HepG2 (cell line): ENCODE data around the gene CBLB. TPM values are rescaled to one million over a fixed set of nuclear protein-coding genes. Genes with fewer than 3 reads are reported as not detected.

Source experiments
- AGO2 ChIP-seq: fragments of 200-400 bp; formaldehyde crosslinking; optimal IDR thresholded peaks from 2 replicates; pipeline ENCODE3; 2017; ENCODE audit warnings: mild to moderate bottlenecking, low read depth, low read length, moderate library complexity
- ARNT ChIP-seq: fragments of 450-650 bp; IDR thresholded peaks from 2 replicates; pipeline ENCODE4 v1.6.1; 2017
- ARNTL ChIP-seq: sonication (generic); formaldehyde crosslinking; IDR thresholded peaks from 2 replicates; pipeline ENCODE4 v1.4.0; 2020; ENCODE audit warnings: mild to moderate bottlenecking, missing genetic modification reagents
- BRD4 ChIP-seq: sonication (generic); formaldehyde crosslinking; IDR thresholded peaks from 2 replicates; pipeline ENCODE4 v1.4.0; 2020; ENCODE audit warnings: missing genetic modification reagents
- CAMTA2 ChIP-seq: sonication (generic); formaldehyde crosslinking; IDR thresholded peaks from 2 replicates; pipeline ENCODE4 v1.4.0; 2020; ENCODE audit warnings: mild to moderate bottlenecking, missing genetic modification reagents, borderline replicate concordance
- FOXP1 ChIP-seq, 2 experiments: fragments of 450-650 bp in 1 of 2; IDR thresholded peaks; 2 replicates each; pipeline ENCODE4 v1.6.1; 2017 to 2018; ENCODE audit warnings: antibody characterized with exemption in 1 of 2
- GFI1 ChIP-seq: sonication (generic); formaldehyde crosslinking; IDR thresholded peaks from 2 replicates; pipeline ENCODE4 v1.5.0; 2020; ENCODE audit warnings: missing genetic modification reagents, mild to moderate bottlenecking, borderline replicate concordance
- IKZF5 ChIP-seq: IDR thresholded peaks from 2 replicates; pipeline ENCODE4 v1.6.1; 2018; ENCODE audit warnings: missing genetic modification reagents, mild to moderate bottlenecking, missing compliant biosample characterization
- ISL2 ChIP-seq: sonication (generic); formaldehyde crosslinking; IDR thresholded peaks from 2 replicates; pipeline ENCODE4 v1.5.0; 2020; ENCODE audit warnings: missing genetic modification reagents
- JUND ChIP-seq: sonication (generic); formaldehyde crosslinking; IDR thresholded peaks from 2 replicates; pipeline ENCODE4 v1.8.0; 2022; ENCODE audit warnings: mild to moderate bottlenecking, missing genetic modification reagents
- MXD1 ChIP-seq: sonication (generic); formaldehyde crosslinking; IDR thresholded peaks from 2 replicates; pipeline ENCODE4 v1.4.0; 2020; ENCODE audit warnings: mild to moderate bottlenecking, missing genetic modification reagents
- NCOR1 ChIP-seq: fragments of 200-600 bp; sonication (generic); IDR thresholded peaks from 2 replicates; pipeline ENCODE4 v1.7.0; 2017; ENCODE audit warnings: antibody characterized with exemption, low read length, borderline replicate concordance
- NR2F2 ChIP-seq: IDR thresholded peaks from 2 replicates; pipeline ENCODE4 v1.6.1; 2012; ENCODE audit warnings: low read depth, inconsistent platforms, borderline replicate concordance
- PRPF4 ChIP-seq: fragments of 200-400 bp; formaldehyde crosslinking; IDR thresholded peaks from 2 replicates; pipeline ENCODE4 v1.6.1; 2016; ENCODE audit warnings: low read length, low read depth; ENCODE audit not compliant: poor library complexity, severe bottlenecking
- SOX5 ChIP-seq: IDR thresholded peaks from 2 replicates; pipeline ENCODE4 v1.6.1; 2016; ENCODE audit warnings: borderline replicate concordance
- SP1 ChIP-seq, 2 experiments: fragments of 450-650 bp in 1 of 2; sonication (generic) in 1 of 2; formaldehyde crosslinking in 1 of 2; IDR thresholded peaks; 2 replicates each; pipeline versions ENCODE4 v1.4.0 to v1.6.1; 2016 to 2020; ENCODE audit warnings: missing genetic modification reagents in 1 of 2
- SP5 ChIP-seq: IDR thresholded peaks from 2 replicates; pipeline ENCODE4 v1.6.1; 2016; ENCODE audit warnings: low read depth, borderline replicate concordance
- TFE3 ChIP-seq: IDR thresholded peaks from 2 replicates; pipeline ENCODE4 v1.6.1; 2016
- THAP8 ChIP-seq: sonication (generic); formaldehyde crosslinking; IDR thresholded peaks from 2 replicates; pipeline ENCODE4 v1.5.1; 2020; ENCODE audit warnings: missing genetic modification reagents, mild to moderate bottlenecking, borderline replicate concordance
- WIZ ChIP-seq: sonication (generic); formaldehyde crosslinking; IDR thresholded peaks from 2 replicates; pipeline ENCODE4 v1.5.1; 2020; ENCODE audit warnings: mild to moderate bottlenecking, missing genetic modification reagents
- ZFAT ChIP-seq: sonication (generic); formaldehyde crosslinking; conservative IDR thresholded peaks from 2 replicates; pipeline ENCODE4 v1.8.1; 2023; ENCODE audit warnings: missing genetic modification reagents, inconsistent platforms
- ZFY ChIP-seq: sonication (generic); formaldehyde crosslinking; IDR thresholded peaks from 2 replicates; pipeline ENCODE4 v1.4.0; 2020; ENCODE audit warnings: missing genetic modification reagents
- ZNF136 ChIP-seq: sonication (generic); formaldehyde crosslinking; IDR thresholded peaks from 2 replicates; pipeline ENCODE4 v1.8.1; 2022; ENCODE audit warnings: low read depth, mild to moderate bottlenecking, moderate library complexity, missing genetic modification reagents
- ZNF552 ChIP-seq: sonication (generic); formaldehyde crosslinking; IDR thresholded peaks from 2 replicates; pipeline ENCODE4 v1.9.0; 2022; ENCODE audit warnings: missing genetic modification reagents, mild to moderate bottlenecking, borderline replicate concordance
- ZNF576 ChIP-seq: sonication (generic); formaldehyde crosslinking; IDR thresholded peaks from 2 replicates; pipeline ENCODE4 v1.4.0; 2020; ENCODE audit warnings: mild to moderate bottlenecking, missing genetic modification reagents
- ZNF598 ChIP-seq: sonication (generic); formaldehyde crosslinking; IDR thresholded peaks from 2 replicates; pipeline ENCODE4 v1.5.1; 2020; ENCODE audit warnings: mild to moderate bottlenecking, missing genetic modification reagents, borderline replicate concordance
- ZNF672 ChIP-seq: sonication (generic); formaldehyde crosslinking; IDR thresholded peaks from 2 replicates; pipeline ENCODE4 v1.8.1; 2022; ENCODE audit warnings: missing genetic modification reagents
- ZNF713 ChIP-seq: sonication (generic); formaldehyde crosslinking; IDR thresholded peaks from 2 replicates; pipeline ENCODE4 v1.4.0; 2020; ENCODE audit warnings: mild to moderate bottlenecking, missing genetic modification reagents
- ZNF766 ChIP-seq: sonication (generic); formaldehyde crosslinking; IDR thresholded peaks from 2 replicates; pipeline ENCODE4 v1.5.0; 2020; ENCODE audit warnings: missing genetic modification reagents, borderline replicate concordance
- ZNF781 ChIP-seq: sonication (generic); formaldehyde crosslinking; IDR thresholded peaks from 2 replicates; pipeline ENCODE4 v1.5.1; 2020; ENCODE audit warnings: borderline replicate concordance, mild to moderate bottlenecking, missing genetic modification reagents; ENCODE audit errors: not compliant biosample characterization
- polyA plus RNA-seq, 8 experiments: library from polyadenylated mRNA; depleted of rRNA in 3 of 8; stranded (reverse) in 7 of 8; unstranded in 1 of 8; fragments of >200 nt; fragmentation: Illumina TruSeq in 4 of 8; extraction: Trizol in 4 of 8; gene quantifications; 2 replicates each; pipeline versions ENCODE4 v1.2.1 to v1.2.3, GENCODE V29; 2011 to 2016; ENCODE audit warnings: low read depth in 4 of 8, missing spikeins in 1 of 8, mixed read lengths in 1 of 8; ENCODE audit not compliant: insufficient read depth in 1 of 8
- total RNA-seq, 5 experiments: library from RNA; depleted of rRNA; stranded (reverse); fragments of >200 nt; fragmentation: Illumina TruSeq; extraction: Trizol; gene quantifications; 2 replicates each; pipeline ENCODE4 v1.2.3, GENCODE V29; 2016; ENCODE audit warnings: low read depth in 1 of 5

Gene CBLB
- total and polyA plus RNA-seq, 2 of the 13 experiments (the other 11 are each of a cell fraction or from before 2014, with no cell fraction given) = 9.8 to 16.4 TPM

GRCh38 chr3:105868431-105868741, 426 bp downstream of the CBLB start (continued):
- TF ChIP-seq WIZ (CRISPR knock-in tag) = 0 out of 2 replicates have a peak, but pooled peaks have one; percentile 8
- TF ChIP-seq ZFY (CRISPR knock-in tag) = no peak
- TF ChIP-seq ZNF781 (CRISPR knock-in tag) = no peak
- TF ChIP-seq SOX5 (CRISPR knock-in tag) = no peak
- no peak for TF ChIP-seq NR2F2
- TF ChIP-seq AGO2 = peak; percentile 83
- TF ChIP-seq ZNF766 (CRISPR knock-in tag) = no peak
- no peak; the same call in 1 of the 2 replicates for TF ChIP-seq GFI1
- no peak for TF ChIP-seq ARNT
- no peak for TF ChIP-seq ARNTL (CRISPR knock-in tag)
- no peak for TF ChIP-seq FOXP1 (IDR thresholded peaks at IDR 0.05)
- no peak for TF ChIP-seq FOXP1 (CRISPR knock-in tag; IDR thresholded peaks at IDR 0.05)
- no peak for TF ChIP-seq ZNF136 (CRISPR knock-in tag)
- no peak for TF ChIP-seq IKZF5 (CRISPR knock-in tag)
- no peak for TF ChIP-seq SP5 (CRISPR knock-in tag)
- no peak for TF ChIP-seq NCOR1
- TF ChIP-seq TFE3 (CRISPR knock-in tag) = no peak
- TF ChIP-seq CAMTA2 = no peak
- no peak for TF ChIP-seq THAP8 (CRISPR knock-in tag)
- 0 out of 2 replicates have a peak, but pooled peaks have one; percentile 43 for TF ChIP-seq ZFAT (CRISPR knock-in tag)
- TF ChIP-seq ZNF552 (CRISPR knock-in tag) = no peak
- TF ChIP-seq JUND (CRISPR knock-in tag) = no peak
- no peak for TF ChIP-seq PRPF4
- TF ChIP-seq ZNF672 (CRISPR knock-in tag) = no peak
- TF ChIP-seq ZNF713 = 0 out of 2 replicates have a peak, but pooled peaks have one; percentile 15
- TF ChIP-seq ZNF576 = peak; percentile 33; the same call in 1 of the 2 replicates
- TF ChIP-seq ZNF598 (CRISPR knock-in tag) = no peak
- TF ChIP-seq SP1 (IDR thresholded peaks at IDR 0.05) = no peak
- TF ChIP-seq SP1 (CRISPR knock-in tag; IDR thresholded peaks at IDR 0.05) = no peak
- TF ChIP-seq MXD1 (CRISPR knock-in tag) = peak; percentile 36; the same call in 1 of the 2 replicates
- TF ChIP-seq BRD4 (CRISPR knock-in tag) = no peak
- TF ChIP-seq ISL2 (CRISPR knock-in tag) = no peak
